ENCODE measurements around the gene F7. TPM values are rescaled to one million over a fixed set of nuclear protein-coding genes. Genes with fewer than 3 reads are reported as not detected.

F7 gene
- total RNA-seq, 2 experiments from 2014 or later = not detected

DNA sequence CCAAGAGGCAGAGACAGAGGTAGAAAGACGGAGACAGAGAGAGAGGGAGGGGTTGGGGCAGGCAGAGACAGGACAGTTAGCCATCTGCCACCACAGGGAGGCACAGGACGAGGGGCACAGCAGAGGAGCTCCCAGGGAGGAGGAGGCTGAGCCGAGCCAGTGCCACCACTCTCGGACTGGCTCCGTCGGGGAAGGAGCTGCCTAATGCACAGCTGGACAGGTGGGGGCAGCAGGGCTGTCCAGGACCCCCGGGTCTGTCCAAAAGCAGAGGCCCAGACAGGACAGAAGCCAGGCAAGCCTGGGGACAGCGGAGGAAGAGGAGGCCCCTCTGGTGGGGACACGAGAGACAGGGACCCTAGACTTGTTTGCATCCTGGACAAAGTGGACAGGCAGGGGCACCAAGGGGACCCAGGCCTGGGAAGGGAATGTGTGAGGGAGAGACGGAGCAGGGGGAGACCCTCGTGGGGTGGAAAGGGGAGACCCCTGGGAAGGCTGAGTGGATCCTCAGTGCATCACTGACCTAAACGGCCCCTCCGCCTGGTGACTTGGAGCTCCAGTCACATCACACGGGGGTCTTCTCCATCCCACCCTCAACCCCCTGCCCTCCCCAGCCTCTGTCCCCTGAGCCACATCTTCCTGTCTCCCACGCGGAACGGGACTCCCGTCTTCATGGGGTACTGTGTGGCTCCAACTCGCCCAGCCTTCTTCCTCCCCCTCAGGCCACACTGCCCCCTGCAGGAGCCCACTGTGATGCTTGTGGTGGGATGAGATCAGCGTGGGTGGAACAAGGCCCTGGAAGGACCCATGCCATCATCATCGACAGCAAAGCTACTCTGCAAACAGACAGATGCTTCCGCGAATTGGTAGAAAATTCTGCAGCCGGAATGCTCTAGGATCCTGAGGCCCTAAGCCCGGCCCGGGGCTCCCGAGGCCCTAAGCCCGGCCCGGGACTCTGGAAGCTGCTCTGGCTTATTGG, 17.9 kb downstream of the F7 start:
- no peaks in the 10 kb centered on the region for H3K36me3 Mint-ChIP-seq (ENCODE audit: low read depth)
- H3K4me1 Mint-ChIP-seq = no peaks in the 10 kb centered on the region
- H3K27ac Mint-ChIP-seq = peak overlapping the region; percentile 14
- POLR2A ChIA-PET = no interaction called here
- no peak overlapping the region for H3K4me3 Mint-ChIP-seq
- CTCF ChIA-PET = no interaction called here
- DNase-seq = no peak
- peaks cover 14% of the 10 kb centered on the region for H3K27me3 Mint-ChIP-seq
- no peaks in the 10 kb centered on the region for H3K9me3 Mint-ChIP-seq

GRCh38 chr13:113124211-113124970, 18.8 kb downstream of the F7 start:
- Mint-ChIP-seq H3K4me1 (no peaks in the 10 kb centered on the region), H3K9me3 (no peaks in the 10 kb centered on the region), H3K4me3 (no peak overlapping the region), H3K27me3 (peaks cover 23% of the 10 kb centered on the region), H3K27ac (no peak overlapping the region), H3K36me3 (ENCODE audit: low read depth) (no peaks in the 10 kb centered on the region)
- POLR2A ChIA-PET = no interaction called here
- CTCF ChIA-PET = no interaction called here
- DNase-seq = no peak

- Mint-ChIP-seq H3K36me3 (ENCODE audit: low read depth) (no peaks in the 10 kb centered on the region), H3K27me3 (peaks cover 28% of the 10 kb centered on the region), H3K4me3 (no peak overlapping the region), H3K4me1 (peaks cover 3% of the 10 kb centered on the region), H3K9me3 (peaks cover under 1% of the 10 kb centered on the region), H3K27ac (no peak overlapping the region)
- no peak for DNase-seq
- ChIA-PET CTCF (no interaction called here), POLR2A (no interaction called here)
These were observed 20.1 kb downstream of the F7 start for GRCh38 chr13:113125506-113126264.

DNA sequence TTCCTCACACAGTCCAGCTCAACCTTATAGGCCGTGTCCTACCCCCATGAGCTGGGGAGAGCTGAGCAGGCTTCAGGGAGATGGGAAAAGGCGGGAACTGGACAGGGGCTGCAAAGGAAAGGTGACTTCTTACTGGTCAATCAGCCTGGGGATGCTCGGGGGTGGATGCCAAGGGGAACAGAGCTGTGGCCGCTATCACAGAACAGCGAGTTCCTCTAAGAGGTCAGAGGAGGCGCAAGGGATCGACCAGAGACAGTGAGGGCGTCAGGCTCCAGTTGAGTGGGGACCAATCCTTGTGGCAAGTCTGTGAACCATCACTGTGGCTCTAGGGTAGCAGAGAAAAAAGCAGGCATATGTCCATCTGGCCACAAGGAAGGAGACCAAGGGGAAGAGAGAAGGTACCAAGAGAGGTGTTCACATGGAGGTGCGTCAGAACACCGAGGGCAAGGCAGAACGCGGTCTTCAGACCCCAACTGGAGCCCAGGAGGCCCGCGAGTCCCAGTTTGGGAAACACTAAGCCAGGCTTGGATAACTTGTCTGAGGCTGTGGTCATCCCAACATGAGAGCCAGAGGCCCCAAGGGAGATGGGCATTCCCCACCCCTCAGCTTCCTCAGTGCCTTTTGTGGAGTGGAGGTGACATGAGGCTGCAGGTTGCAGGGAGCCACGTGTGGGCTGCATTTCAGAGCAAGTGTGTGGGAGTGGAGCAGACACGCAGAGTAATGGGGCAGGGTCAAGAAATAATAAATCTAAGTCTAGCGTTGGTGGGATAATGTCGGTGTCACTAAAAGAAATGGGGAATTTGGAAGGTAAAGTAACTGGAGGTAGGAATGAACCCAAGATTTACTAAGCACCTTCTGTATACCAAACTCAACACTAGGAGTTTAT, 20.9 kb downstream of the F7 start:
- no peak overlapping the region for H3K4me3 Mint-ChIP-seq
- no peak overlapping the region for H3K27ac Mint-ChIP-seq
- POLR2A ChIA-PET = no interaction called here
- peaks cover 2% of the 10 kb centered on the region for H3K9me3 Mint-ChIP-seq
- H3K4me1 Mint-ChIP-seq = peaks cover 3% of the 10 kb centered on the region
- DNase-seq = no peak
- CTCF ChIA-PET = no interaction called here
- peaks cover 35% of the 10 kb centered on the region for H3K27me3 Mint-ChIP-seq
- no peaks in the 10 kb centered on the region for H3K36me3 Mint-ChIP-seq (ENCODE audit: low read depth)

GRCh38 chr13:113129480-113129879, 23.9 kb downstream of the F7 start:
- POLR2A ChIA-PET = no interaction called here
- Mint-ChIP-seq H3K9me3 (peaks cover 2% of the 10 kb centered on the region), H3K27me3 (peaks cover 58% of the 10 kb centered on the region), H3K27ac (no peak overlapping the region), H3K4me1 (peaks cover 3% of the 10 kb centered on the region), H3K4me3 (no peak overlapping the region), H3K36me3 (ENCODE audit: low read depth) (no peaks in the 10 kb centered on the region)
- CTCF ChIA-PET = interaction anchor here (0.9 kb wide), 1 partner anchor 12 kb away, joined by 3 read pairs; no protein-coding TSS in a partner anchor
- DNase-seq = no peak

GRCh38 chr13:113129921-113130750, 24.5 kb downstream of the F7 start:
- Mint-ChIP-seq H3K27me3 (peaks cover 59% of the 10 kb centered on the region), H3K36me3 (ENCODE audit: low read depth) (no peaks in the 10 kb centered on the region), H3K27ac (no peak overlapping the region), H3K4me1 (peaks cover 3% of the 10 kb centered on the region), H3K4me3 (no peak overlapping the region), H3K9me3 (peaks cover 2% of the 10 kb centered on the region)
- ChIA-PET POLR2A (no interaction called here), CTCF (no interaction called here)
- no peak for DNase-seq

GRCh38 chr13:113135281-113135760, 29.7 kb downstream of the F7 start:
- no peak for DNase-seq

GRCh38 chr13:113137691-113138298, 32.2 kb downstream of the F7 start:
- H3K4me3 Mint-ChIP-seq = no peak overlapping the region
- ChIA-PET CTCF (no interaction called here), POLR2A (no interaction called here)
- H3K27me3 Mint-ChIP-seq = peaks cover 22% of the 10 kb centered on the region
- H3K9me3 Mint-ChIP-seq = no peaks in the 10 kb centered on the region
- no peaks in the 10 kb centered on the region for H3K4me1 Mint-ChIP-seq
- H3K27ac Mint-ChIP-seq = no peak overlapping the region
- no peaks in the 10 kb centered on the region for H3K36me3 Mint-ChIP-seq (ENCODE audit: low read depth)
- no peak for DNase-seq

More at GRCh38 chr13:113135281-113135760, 29.7 kb downstream of the F7 start:
- ChIA-PET CTCF (no interaction called here), POLR2A (no interaction called here)
- H3K4me3 Mint-ChIP-seq = no peak overlapping the region
- no peak overlapping the region for H3K27ac Mint-ChIP-seq
- H3K9me3 Mint-ChIP-seq = peaks cover 2% of the 10 kb centered on the region
- no peaks in the 10 kb centered on the region for H3K4me1 Mint-ChIP-seq
- no peaks in the 10 kb centered on the region for H3K36me3 Mint-ChIP-seq (ENCODE audit: low read depth)
- peaks cover 39% of the 10 kb centered on the region for H3K27me3 Mint-ChIP-seq

- DNase-seq = no peak
- no peak overlapping the region for H3K4me3 Mint-ChIP-seq
- POLR2A ChIA-PET = no interaction called here
- H3K27ac Mint-ChIP-seq = no peak overlapping the region
- H3K36me3 Mint-ChIP-seq (ENCODE audit: low read depth) = no peaks in the 10 kb centered on the region
- H3K4me1 Mint-ChIP-seq = no peaks in the 10 kb centered on the region
- no peaks in the 10 kb centered on the region for H3K9me3 Mint-ChIP-seq
- H3K27me3 Mint-ChIP-seq = peaks cover 13% of the 10 kb centered on the region
- CTCF ChIA-PET = no interaction called here
These were observed 33.4 kb downstream of the F7 start for GRCh38 chr13:113138792-113139551.

- H3K9me3 Mint-ChIP-seq = no peaks in the 10 kb centered on the region
- H3K27me3 Mint-ChIP-seq = peaks cover 8% of the 10 kb centered on the region
- H3K4me1 Mint-ChIP-seq = no peaks in the 10 kb centered on the region
- H3K36me3 Mint-ChIP-seq (ENCODE audit: low read depth) = no peaks in the 10 kb centered on the region
- H3K27ac Mint-ChIP-seq = no peak overlapping the region
- DNase-seq = no peak
- ChIA-PET CTCF (no interaction called here), POLR2A (no interaction called here)
- no peak overlapping the region for H3K4me3 Mint-ChIP-seq
These were observed 34.0 kb downstream of the F7 start for GRCh38 chr13:113139577-113139976.
